Mesendoderm (in vitro differentiated cells): ENCODE results near the gene ONECUT3.

Source experiments
- DNase-seq: peaks from one replicate; pipeline ENCODE4 v3.0.0; 2013
- H2AK5ac ChIP-seq: 2 replicates; pipeline ENCODE4 v1.6.1; 2013; ENCODE audit warnings: low read length, inconsistent platforms
- H2BK120ac ChIP-seq: 2 replicates; pipeline ENCODE4 v1.6.1; 2013; ENCODE audit warnings: low read depth, mild to moderate bottlenecking, low read length, moderate library complexity, mixed read lengths
- H2BK15ac ChIP-seq: replicated peaks from 2 replicates; pipeline ENCODE4 v1.6.1; 2013; ENCODE audit warnings: low read depth, mild to moderate bottlenecking, moderate library complexity
- H2BK5ac ChIP-seq: 2 replicates; pipeline ENCODE4 v1.6.1; 2013; ENCODE audit warnings: low read length, inconsistent platforms
- H3K18ac ChIP-seq: 2 replicates; pipeline ENCODE4 v1.6.1; 2013; ENCODE audit warnings: mild to moderate bottlenecking, low read length, mixed read lengths
- H3K23ac ChIP-seq: one replicate; pipeline ENCODE4 v1.6.1; 2013; ENCODE audit warnings: low read length
- H3K27ac ChIP-seq: 2 replicates; pipeline ENCODE4 v1.5.1; 2013; ENCODE audit warnings: low read depth, mild to moderate bottlenecking, inconsistent platforms, low read length, moderate library complexity
- H3K27me3 ChIP-seq: 2 replicates; pipeline ENCODE4 v1.6.1; 2013; ENCODE audit warnings: low read length, control low read depth, mild to moderate bottlenecking, inconsistent platforms; ENCODE audit not compliant: insufficient read depth, poor library complexity
- H3K36me3 ChIP-seq: 2 replicates; pipeline ENCODE4 v1.6.1; 2013; ENCODE audit warnings: low read length, inconsistent platforms; ENCODE audit not compliant: control insufficient read depth, insufficient read depth
- H3K4ac ChIP-seq: one replicate; pipeline ENCODE4 v1.6.1; 2013; ENCODE audit warnings: low read depth, mild to moderate bottlenecking, low read length, moderate library complexity
- H3K4me1 ChIP-seq: 2 replicates; pipeline ENCODE4 v1.6.1; 2013; ENCODE audit warnings: low read depth, low read length, inconsistent platforms; ENCODE audit not compliant: control insufficient read depth
- H3K4me2 ChIP-seq: 2 replicates; pipeline ENCODE4 v1.6.1; 2013; ENCODE audit warnings: low read length
- H3K4me3 ChIP-seq: 2 replicates; pipeline ENCODE4 v1.5.1; 2013; ENCODE audit warnings: mild to moderate bottlenecking, low read length
- H3K56ac ChIP-seq: one replicate; pipeline ENCODE4 v1.6.1; 2013; ENCODE audit warnings: low read length
- H3K79me1 ChIP-seq: 2 replicates; pipeline ENCODE4 v1.6.1; 2013; ENCODE audit warnings: low read length, inconsistent platforms
- H3K79me2 ChIP-seq: 2 replicates; pipeline ENCODE4 v1.6.1; 2013; ENCODE audit warnings: mild to moderate bottlenecking, low read length; ENCODE audit not compliant: control insufficient read depth, insufficient read depth
- H3K9ac ChIP-seq: 2 replicates; pipeline ENCODE4 v1.6.1; 2013; ENCODE audit warnings: low read length, inconsistent platforms
- H4K5ac ChIP-seq: one replicate; pipeline ENCODE4 v1.6.1; 2013; ENCODE audit warnings: low read length
- H4K8ac ChIP-seq: one replicate; pipeline ENCODE4 v1.6.1; 2013; ENCODE audit warnings: low read depth, mild to moderate bottlenecking, control low read depth, low read length, moderate library complexity
- WGBS: extraction: QIAGEN DNeasy Blood & Tissue Kit; methylation state at CpG from one replicate; pipeline ENCODE4 v1.1.7; 2013; ENCODE audit warnings: low lambda C conversion rate, missing lambda C conversion rate; ENCODE audit not compliant: insufficient coverage; ENCODE audit errors: extremely low coverage; 5-methylcytosine and 5-hydroxymethylcytosine counted together

The ONECUT3 gene

GRCh38 chr19:1730157-1730556 lies 23.1 kb upstream of the ONECUT3 start:
- Histone ChIP-seq H3K23ac (no peak overlapping the region), H4K5ac (no peak overlapping the region), H3K9ac (no peak overlapping the region), H3K18ac (no peak overlapping the region), H3K4me1 (no peaks in the 10 kb centered on the region), H3K56ac (no peak overlapping the region), H3K27ac (no peak overlapping the region), H3K27me3 (peaks cover 5% of the 10 kb centered on the region), H3K79me2 (no peaks in the 10 kb centered on the region), H3K79me1 (no peaks in the 10 kb centered on the region), H2BK15ac (no peak overlapping the region), H2BK120ac (no peak overlapping the region), H2AK5ac (no peak overlapping the region), H4K8ac (no peak overlapping the region), H3K4ac (no peak overlapping the region), H2BK5ac (no peak overlapping the region), H3K4me3 (no peak overlapping the region), H3K36me3 (no peaks in the 10 kb centered on the region), H3K4me2 (no peak overlapping the region)
- DNase-seq, result no peak
- WGBS, result no CpG with 5 or more reads among the region's 17 CpGs

GRCh38 chr19:1734321-1734966 lies 18.9 kb upstream of the ONECUT3 start:
- H2BK5ac ChIP-seq, result no peak overlapping the region
- H3K79me2 ChIP-seq, result no peaks in the 10 kb centered on the region
- no peak overlapping the region for H3K9ac ChIP-seq
- no peak overlapping the region for H3K4ac ChIP-seq
- no peak overlapping the region for H3K23ac ChIP-seq
- no peak overlapping the region for H2BK15ac ChIP-seq
- no peaks in the 10 kb centered on the region for H3K79me1 ChIP-seq
- no peak overlapping the region for H2BK120ac ChIP-seq
- H3K27ac ChIP-seq, result no peak overlapping the region
- no peak overlapping the region for H3K4me2 ChIP-seq
- no peak overlapping the region for H3K18ac ChIP-seq
- H4K5ac ChIP-seq, result no peak overlapping the region
- no peak overlapping the region for H2AK5ac ChIP-seq
- DNase-seq, result no peak
- H3K4me3 ChIP-seq, result no peak overlapping the region
- no peak overlapping the region for H3K56ac ChIP-seq
- H3K27me3 ChIP-seq, result no peaks in the 10 kb centered on the region
- H3K36me3 ChIP-seq, result no peaks in the 10 kb centered on the region
- H3K4me1 ChIP-seq, result no peaks in the 10 kb centered on the region
- no peak overlapping the region for H4K8ac ChIP-seq
- WGBS, result no CpG with 5 or more reads among the region's 28 CpGs

GRCh38 chr19:1736280-1736679 lies 17.0 kb upstream of the ONECUT3 start:
- H3K79me1 ChIP-seq, result no peaks in the 10 kb centered on the region
- H4K5ac ChIP-seq, result no peak overlapping the region
- no peak overlapping the region for H3K18ac ChIP-seq
- H3K4me3 ChIP-seq, result no peak overlapping the region
- no peak overlapping the region for H3K56ac ChIP-seq
- H2BK5ac ChIP-seq, result no peak overlapping the region
- no peak overlapping the region for H3K4me2 ChIP-seq
- no peak for DNase-seq
- H3K4me1 ChIP-seq, result no peaks in the 10 kb centered on the region
- no peak overlapping the region for H3K9ac ChIP-seq
- no CpG with 5 or more reads among the region's 3 CpGs for WGBS
- no peak overlapping the region for H2AK5ac ChIP-seq
- no peak overlapping the region for H3K4ac ChIP-seq
- H3K27ac ChIP-seq, result no peak overlapping the region
- H3K27me3 ChIP-seq, result no peaks in the 10 kb centered on the region
- no peak overlapping the region for H2BK15ac ChIP-seq
- no peak overlapping the region for H2BK120ac ChIP-seq
- H3K36me3 ChIP-seq, result no peaks in the 10 kb centered on the region
- H3K23ac ChIP-seq, result no peak overlapping the region
- no peak overlapping the region for H4K8ac ChIP-seq
- no peaks in the 10 kb centered on the region for H3K79me2 ChIP-seq

GRCh38 chr19:1736927-1737326 lies 16.4 kb upstream of the ONECUT3 start:
- Histone ChIP-seq H3K27ac (no peak overlapping the region), H3K79me2 (no peaks in the 10 kb centered on the region), H2BK15ac (no peak overlapping the region), H3K18ac (no peak overlapping the region), H3K23ac (no peak overlapping the region), H3K79me1 (no peaks in the 10 kb centered on the region), H4K8ac (no peak overlapping the region), H3K4me1 (no peaks in the 10 kb centered on the region), H3K4me3 (no peak overlapping the region), H3K4ac (no peak overlapping the region), H2AK5ac (no peak overlapping the region), H4K5ac (no peak overlapping the region), H3K4me2 (no peak overlapping the region), H3K27me3 (no peaks in the 10 kb centered on the region), H3K9ac (no peak overlapping the region), H2BK120ac (no peak overlapping the region), H3K36me3 (no peaks in the 10 kb centered on the region), H3K56ac (no peak overlapping the region), H2BK5ac (no peak overlapping the region)
- no CpG with 5 or more reads among the region's 22 CpGs for WGBS
- no peak for DNase-seq

GRCh38 chr19:1739960-1740629 lies 13.2 kb upstream of the ONECUT3 start:
- Histone ChIP-seq H3K4me1 (no peaks in the 10 kb centered on the region), H3K4me3 (no peak overlapping the region), H3K18ac (no peak overlapping the region), H3K9ac (no peak overlapping the region), H2BK120ac (no peak overlapping the region), H4K5ac (no peak overlapping the region), H3K27ac (no peak overlapping the region), H2AK5ac (no peak overlapping the region), H3K56ac (no peak overlapping the region), H3K27me3 (peaks cover 4% of the 10 kb centered on the region), H2BK15ac (no peak overlapping the region), H3K36me3 (no peaks in the 10 kb centered on the region), H3K79me2 (no peaks in the 10 kb centered on the region), H3K23ac (no peak overlapping the region), H4K8ac (no peak overlapping the region), H3K4me2 (no peak overlapping the region), H3K79me1 (no peaks in the 10 kb centered on the region), H2BK5ac (no peak overlapping the region), H3K4ac (no peak overlapping the region)
- DNase-seq, result no peak
- no CpG with 5 or more reads among the region's 11 CpGs for WGBS
